GM12878 (cell line): ENCODE measurements around the gene TNF. TPM values are rescaled to one million over a fixed set of nuclear protein-coding genes. Genes with fewer than 3 reads are reported as not detected.

Source experiments
- BMI1 ChIP-seq: fragments of 450-650 bp; IDR thresholded peaks from 2 replicates; pipeline ENCODE4 v1.6.1; 2016; ENCODE audit warnings: mild to moderate bottlenecking, moderate library complexity, borderline replicate concordance
- BRCA1 ChIP-seq: IDR thresholded peaks from 2 replicates; pipeline ENCODE4 v1.6.1; 2011; ENCODE audit warnings: low read depth, low read length, improper control_type of control experiment
- CBX5 ChIP-seq: sonication (generic); IDR thresholded peaks from 2 replicates; pipeline ENCODE4 v1.6.1; 2016; ENCODE audit warnings: low read depth, moderate library complexity, mild to moderate bottlenecking, inconsistent platforms
- CHD4 ChIP-seq: fragments of 200-600 bp; sonication (generic); IDR thresholded peaks from 2 replicates; pipeline ENCODE4 v1.6.1; 2016; ENCODE audit warnings: mild to moderate bottlenecking
- EP300 ChIP-seq, 2 experiments: fragments of 150-350 bp in 1 of 2; IDR thresholded peaks; 2 replicates each; pipeline ENCODE4 v1.6.1; 2011 to 2012; ENCODE audit warnings: low read depth in 2 of 2, low read length in 2 of 2, borderline replicate concordance in 1 of 2, improper control_type of control experiment in 1 of 2, inconsistent platforms in 1 of 2; ENCODE audit not compliant: control insufficient read depth in 1 of 2
- HDAC2 ChIP-seq: fragments of 200-600 bp; sonication (generic); IDR thresholded peaks from 2 replicates; pipeline ENCODE4 v1.6.1; 2017
- IKZF1 ChIP-seq: fragments of 450-650 bp; conservative IDR thresholded peaks from 2 replicates; pipeline ENCODE4 v1.6.1; 2017; ENCODE audit warnings: antibody characterized with exemption, mild to moderate bottlenecking
- JUNB ChIP-seq: IDR thresholded peaks from 2 replicates; pipeline ENCODE4 v1.6.1; 2016; ENCODE audit warnings: antibody characterized with exemption, mild to moderate bottlenecking
- MEF2A ChIP-seq: IDR thresholded peaks from 2 replicates; pipeline ENCODE4 v1.6.1; 2011; ENCODE audit warnings: low read depth, mild to moderate bottlenecking, low read length, moderate library complexity; ENCODE audit not compliant: insufficient read depth
- MLLT1 ChIP-seq: fragments of 450-650 bp; IDR thresholded peaks from 2 replicates; pipeline ENCODE4 v1.6.1; 2016; ENCODE audit warnings: mild to moderate bottlenecking
- NFIC ChIP-seq: IDR thresholded peaks from 2 replicates; pipeline ENCODE4 v1.6.1; 2012; ENCODE audit warnings: low read depth, mild to moderate bottlenecking, inconsistent platforms, low read length, moderate library complexity
- NKRF ChIP-seq: fragments of 450-650 bp; conservative IDR thresholded peaks from 2 replicates; pipeline ENCODE4 v1.6.1; 2017; ENCODE audit warnings: mild to moderate bottlenecking, moderate library complexity
- POLR2AphosphoS5 ChIP-seq: IDR thresholded peaks from 2 replicates; pipeline ENCODE4 v1.6.1; 2011; ENCODE audit warnings: mild to moderate bottlenecking, low read length, inconsistent platforms
- SPI1 ChIP-seq: IDR thresholded peaks from 2 replicates; pipeline ENCODE4 v1.6.1; 2011; ENCODE audit warnings: low read depth, mild to moderate bottlenecking, low read length, moderate library complexity, borderline replicate concordance; ENCODE audit not compliant: insufficient read depth
- STAT1 ChIP-seq: fragments of 450-650 bp; conservative IDR thresholded peaks from 2 replicates; pipeline ENCODE4 v1.6.1; 2014; ENCODE audit warnings: antibody characterized with exemption, mild to moderate bottlenecking
- TCF12 ChIP-seq: IDR thresholded peaks from 2 replicates; pipeline ENCODE4 v1.6.1; 2011; ENCODE audit warnings: low read depth, mild to moderate bottlenecking, low read length
- TCF3 ChIP-seq: IDR thresholded peaks from 2 replicates; pipeline ENCODE4 v1.6.1; 2012; ENCODE audit warnings: low read depth, mild to moderate bottlenecking, low read length, borderline replicate concordance; ENCODE audit not compliant: insufficient read depth
- WRNIP1 ChIP-seq: IDR thresholded peaks from 2 replicates; pipeline ENCODE4 v1.6.1; 2011; ENCODE audit warnings: low read depth, low read length, improper control_type of control experiment, borderline replicate concordance
- ZNF622 ChIP-seq: fragments of 450-650 bp; IDR thresholded peaks from 2 replicates; pipeline ENCODE4 v1.6.1; 2017; ENCODE audit warnings: mild to moderate bottlenecking, inconsistent platforms
- polyA plus RNA-seq, 11 experiments: library from polyadenylated mRNA; depleted of rRNA in 4 of 11; unstranded in 6 of 11; stranded (reverse) in 5 of 11; fragments of >200 nt; fragmentation: Nextera tagmentation in 4 of 11; fragmentation: Illumina TruSeq in 1 of 11; extraction: Ambion mirVana in 4 of 11; extraction: Trizol in 1 of 11; gene quantifications; 1 replicate in 1 of 11; 2 replicates in 10 of 11; pipeline versions ENCODE4 v1.2.1 to v1.2.3, GENCODE V29; 2011 to 2016; ENCODE audit warnings: inconsistent platforms in 2 of 11, missing spikeins in 2 of 11, low read depth in 1 of 11
- total RNA-seq, 4 experiments: library from RNA; depleted of rRNA in 3 of 4; stranded (reverse); fragments of >200 nt in 3 of 4; fragmentation: Illumina TruSeq in 1 of 4; extraction: Trizol in 1 of 4; gene quantifications; 2 replicates each; pipeline versions ENCODE4 v1.2.1 to v1.2.3, GENCODE V29; 2013 to 2021
- TF ChIP-seq, protein P1 (sequence below): fragments of 450-650 bp; formaldehyde crosslinking; IDR thresholded peaks from 2 replicates; pipeline ENCODE4 v1.4.0; 2020; ENCODE audit warnings: mild to moderate bottlenecking, moderate library complexity
- TF ChIP-seq, protein P2 (sequence below): IDR thresholded peaks from 2 replicates; pipeline ENCODE4 v1.6.1; 2011; ENCODE audit warnings: borderline replicate concordance, low read depth, mild to moderate bottlenecking, moderate library complexity, low read length; ENCODE audit not compliant: insufficient read depth, poor library complexity, severe bottlenecking

The TNF gene
- total and polyA plus RNA-seq, 10 of the 15 experiments (the other 5 are each of a cell fraction or from before 2014, with no cell fraction given) = 18.0 to 94.8 (median 61.9) TPM

- TF ChIP-seq MLLT1 (0 out of 2 replicates have a peak, but pooled peaks have one; percentile 31), POLR2AphosphoS5 (no peak), IKZF1 (no peak), TCF3 (no peak), JUNB (peak; percentile 78), WRNIP1 (no peak), NFIC (no peak), NKRF (no peak), BRCA1 (no peak), STAT1 (no peak), SPI1 (no peak), EP300 (IDR thresholded peaks at IDR 0.05; ENCODE audit: borderline replicate concordance in 1 of 2, control insufficient read depth in 1 of 2, low read depth in 2 of 2, low read length in 2 of 2) (no peak), ZNF622 (no peak), TCF12 (0 out of 2 replicates have a peak, but pooled peaks have one; percentile 14), MEF2A (0 out of 2 replicates have a peak, but pooled peaks have one; percentile 8), CBX5 (no peak), HDAC2 (no peak), CHD4 (no peak), BMI1 (no peak)
- TF ChIP-seq, protein P1, sequence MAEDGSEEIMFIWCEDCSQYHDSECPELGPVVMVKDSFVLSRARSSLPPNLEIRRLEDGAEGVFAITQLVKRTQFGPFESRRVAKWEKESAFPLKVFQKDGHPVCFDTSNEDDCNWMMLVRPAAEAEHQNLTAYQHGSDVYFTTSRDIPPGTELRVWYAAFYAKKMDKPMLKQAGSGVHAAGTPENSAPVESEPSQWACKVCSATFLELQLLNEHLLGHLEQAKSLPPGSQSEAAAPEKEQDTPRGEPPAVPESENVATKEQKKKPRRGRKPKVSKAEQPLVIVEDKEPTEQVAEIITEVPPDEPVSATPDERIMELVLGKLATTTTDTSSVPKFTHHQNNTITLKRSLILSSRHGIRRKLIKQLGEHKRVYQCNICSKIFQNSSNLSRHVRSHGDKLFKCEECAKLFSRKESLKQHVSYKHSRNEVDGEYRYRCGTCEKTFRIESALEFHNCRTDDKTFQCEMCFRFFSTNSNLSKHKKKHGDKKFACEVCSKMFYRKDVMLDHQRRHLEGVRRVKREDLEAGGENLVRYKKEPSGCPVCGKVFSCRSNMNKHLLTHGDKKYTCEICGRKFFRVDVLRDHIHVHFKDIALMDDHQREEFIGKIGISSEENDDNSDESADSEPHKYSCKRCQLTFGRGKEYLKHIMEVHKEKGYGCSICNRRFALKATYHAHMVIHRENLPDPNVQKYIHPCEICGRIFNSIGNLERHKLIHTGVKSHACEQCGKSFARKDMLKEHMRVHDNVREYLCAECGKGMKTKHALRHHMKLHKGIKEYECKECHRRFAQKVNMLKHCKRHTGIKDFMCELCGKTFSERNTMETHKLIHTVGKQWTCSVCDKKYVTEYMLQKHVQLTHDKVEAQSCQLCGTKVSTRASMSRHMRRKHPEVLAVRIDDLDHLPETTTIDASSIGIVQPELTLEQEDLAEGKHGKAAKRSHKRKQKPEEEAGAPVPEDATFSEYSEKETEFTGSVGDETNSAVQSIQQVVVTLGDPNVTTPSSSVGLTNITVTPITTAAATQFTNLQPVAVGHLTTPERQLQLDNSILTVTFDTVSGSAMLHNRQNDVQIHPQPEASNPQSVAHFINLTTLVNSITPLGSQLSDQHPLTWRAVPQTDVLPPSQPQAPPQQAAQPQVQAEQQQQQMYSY = no peak
- TF ChIP-seq, protein P2, sequence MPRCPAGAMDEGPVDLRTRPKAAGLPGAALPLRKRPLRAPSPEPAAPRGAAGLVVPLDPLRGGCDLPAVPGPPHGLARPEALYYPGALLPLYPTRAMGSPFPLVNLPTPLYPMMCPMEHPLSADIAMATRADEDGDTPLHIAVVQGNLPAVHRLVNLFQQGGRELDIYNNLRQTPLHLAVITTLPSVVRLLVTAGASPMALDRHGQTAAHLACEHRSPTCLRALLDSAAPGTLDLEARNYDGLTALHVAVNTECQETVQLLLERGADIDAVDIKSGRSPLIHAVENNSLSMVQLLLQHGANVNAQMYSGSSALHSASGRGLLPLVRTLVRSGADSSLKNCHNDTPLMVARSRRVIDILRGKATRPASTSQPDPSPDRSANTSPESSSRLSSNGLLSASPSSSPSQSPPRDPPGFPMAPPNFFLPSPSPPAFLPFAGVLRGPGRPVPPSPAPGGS = peak; percentile 93
Observed at GRCh38 chr6:31574106-31575061, 981 bp upstream of the TNF start (continued).
